ENCODE measurements around the gene SPINT3.

SPINT3 gene

GRCh38 chr20:45515147-45515913 is at the start of gene SPINT3:
Gene SPINT3 (minus strand): TSS chr20:45515622. CDS start chr20:45515608, 14 bp downstream.
- no peak for TF ChIP-seq EZH2 (IDR thresholded peaks at IDR 0.05; ENCODE audit: borderline replicate concordance, low read depth, low read length, severe bottlenecking)
- TF ChIP-seq CTCF (IDR thresholded peaks at IDR 0.05; ENCODE audit: borderline replicate concordance, extremely low read depth, low read length, poor library complexity, severe bottlenecking) = no peak

DNA sequence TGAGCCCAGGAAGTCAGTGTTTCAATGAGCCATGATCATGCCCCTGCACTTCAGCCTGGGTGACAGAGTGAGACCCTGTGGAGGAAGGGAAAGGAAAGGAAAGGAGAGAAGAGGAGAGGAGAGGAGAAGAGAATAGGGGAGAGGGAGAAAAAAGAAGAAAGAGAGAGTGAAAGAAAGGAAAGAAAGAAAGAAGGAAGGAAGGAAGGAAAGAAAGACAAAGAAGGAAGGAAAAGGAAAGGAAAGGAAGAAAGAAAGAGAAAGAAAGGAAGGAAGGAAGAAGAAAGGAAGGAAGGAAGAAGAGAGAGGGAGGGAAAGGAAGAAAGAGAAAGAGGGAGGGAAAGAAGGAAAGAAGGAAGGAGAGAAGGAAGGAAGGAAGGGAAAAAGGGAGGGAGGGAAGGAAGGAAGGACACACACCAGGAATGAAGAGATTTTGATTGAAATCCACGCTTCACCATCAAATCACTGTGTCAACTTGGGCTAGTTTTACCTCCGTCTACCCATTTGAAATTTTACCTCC is 49.4 kb upstream of the SPINT3 start:
- Histone ChIP-seq H3K4me2 (ENCODE audit: insufficient read depth, low read length) (no peak overlapping the region), H4K20me1 (ENCODE audit: insufficient read depth, low read length) (no peaks in the 10 kb centered on the region), H3K4me3 (ENCODE audit: low read depth in 1 of 2, low read length in 2 of 2) (no peak overlapping the region), H3K36me3 (ENCODE audit: insufficient read depth, low read length) (no peaks in the 10 kb centered on the region), H3K27me3 (ENCODE audit: insufficient read depth, low read length, poor library complexity) (peaks cover 21% of the 10 kb centered on the region), H3K9ac (ENCODE audit: low read depth, low read length) (no peak overlapping the region), H2AFZ (ENCODE audit: low read depth, low read length) (no peak overlapping the region), H3K79me2 (ENCODE audit: insufficient read depth, low read length) (no peaks in the 10 kb centered on the region), H3K27ac (ENCODE audit: low read length) (no peak overlapping the region), H3K9me3 (ENCODE audit: insufficient read depth, low read length, severe bottlenecking) (no peaks in the 10 kb centered on the region), H3K4me1 (ENCODE audit: insufficient read depth, low read length) (no peaks in the 10 kb centered on the region)
- DNase-seq (no peak), ATAC-seq (ENCODE audit: insufficient read depth, low read depth) (no peak)
- TF ChIP-seq CTCF (IDR thresholded peaks at IDR 0.05; ENCODE audit: borderline replicate concordance, extremely low read depth, low read length, poor library complexity, severe bottlenecking) (no peak), EZH2 (IDR thresholded peaks at IDR 0.05; ENCODE audit: borderline replicate concordance, low read depth, low read length, severe bottlenecking) (no peak)

More at GRCh38 chr20:45515147-45515913, at the start of gene SPINT3:
- Histone ChIP-seq H3K4me1 (ENCODE audit: insufficient read depth, low read length) (no peaks in the 10 kb centered on the region), H3K4me3 (ENCODE audit: low read depth in 1 of 2, low read length in 2 of 2) (no peak within 1 kb of the TSS), H3K27me3 (ENCODE audit: insufficient read depth, low read length, poor library complexity) (no peaks in the 10 kb centered on the region), H3K79me2 (ENCODE audit: insufficient read depth, low read length) (no peaks in the 10 kb centered on the region), H2AFZ (ENCODE audit: low read depth, low read length) (no peak within 1 kb of the TSS), H3K36me3 (ENCODE audit: insufficient read depth, low read length) (no peaks in the 10 kb centered on the region), H3K27ac (ENCODE audit: low read length) (no peak within 1 kb of the TSS), H3K4me2 (ENCODE audit: insufficient read depth, low read length) (no peak within 1 kb of the TSS), H4K20me1 (ENCODE audit: insufficient read depth, low read length) (no peaks in the 10 kb centered on the region), H3K9ac (ENCODE audit: low read depth, low read length) (no peak within 1 kb of the TSS), H3K9me3 (ENCODE audit: insufficient read depth, low read length, severe bottlenecking) (no peaks in the 10 kb centered on the region)
- DNase-seq (no peak), ATAC-seq (ENCODE audit: insufficient read depth, low read depth) (no peak)

DNA sequence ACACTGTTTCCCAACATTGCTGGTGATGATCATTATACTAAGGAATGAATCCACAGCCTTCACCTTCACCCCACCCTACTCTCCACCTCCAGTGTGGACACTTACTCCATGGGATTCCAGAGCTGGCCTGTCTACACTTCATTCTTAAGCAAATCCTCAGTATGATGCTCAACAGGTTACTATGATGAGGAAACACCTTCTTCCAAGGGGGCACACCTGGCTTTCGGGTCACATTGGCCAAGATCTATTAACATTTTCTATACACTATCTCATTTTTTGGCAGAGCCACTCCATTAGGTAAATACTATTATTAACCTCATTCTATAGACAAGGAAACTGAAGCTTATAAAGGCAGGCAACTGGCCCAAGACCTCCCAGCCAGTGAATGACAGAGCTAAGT is 39.8 kb upstream of the SPINT3 start:
- Histone ChIP-seq H3K27me3 (ENCODE audit: insufficient read depth, low read length, poor library complexity) (peaks cover 6% of the 10 kb centered on the region), H3K9me3 (ENCODE audit: insufficient read depth, low read length, severe bottlenecking) (no peaks in the 10 kb centered on the region)

More for the DNA sequence above, 39.8 kb upstream of the SPINT3 start:
- Histone ChIP-seq H3K4me2 (ENCODE audit: insufficient read depth, low read length) (no peak overlapping the region), H3K9ac (ENCODE audit: low read depth, low read length) (no peak overlapping the region), H3K4me3 (ENCODE audit: low read depth in 1 of 2, low read length in 2 of 2) (no peak overlapping the region), H3K27ac (ENCODE audit: low read length) (no peak overlapping the region), H3K79me2 (ENCODE audit: insufficient read depth, low read length) (no peaks in the 10 kb centered on the region), H2AFZ (ENCODE audit: low read depth, low read length) (no peak overlapping the region), H3K36me3 (ENCODE audit: insufficient read depth, low read length) (no peaks in the 10 kb centered on the region), H4K20me1 (ENCODE audit: insufficient read depth, low read length) (no peaks in the 10 kb centered on the region), H3K4me1 (ENCODE audit: insufficient read depth, low read length) (no peaks in the 10 kb centered on the region)
- DNase-seq (no peak), ATAC-seq (ENCODE audit: insufficient read depth, low read depth) (no peak)
- no peak for TF ChIP-seq EZH2 (IDR thresholded peaks at IDR 0.05; ENCODE audit: borderline replicate concordance, low read depth, low read length, severe bottlenecking)
- TF ChIP-seq CTCF (IDR thresholded peaks at IDR 0.05; ENCODE audit: borderline replicate concordance, extremely low read depth, low read length, poor library complexity, severe bottlenecking) = no peak

All from DND-41 (cell line).